Muscle of leg (tissue), 11 donors: Measurements from ENCODE around the gene FBXO4. TPM values are rescaled to one million over a fixed set of nuclear protein-coding genes. Genes with fewer than 3 reads are reported as not detected.
"Not testable (repeated sequence)": the region's sequence is repeated elsewhere in the genome, so short reads cannot be mapped to it uniquely, and the experiment has no call there.

Experiments
- DNase-seq: peaks from one replicate; pipeline ENCODE4 v3.0.0; 2013
- H3K27ac ChIP-seq: one replicate; pipeline ENCODE4 v1.5.1; 2013; ENCODE audit warnings: mild to moderate bottlenecking, low read length, control low read depth
- H3K27me3 ChIP-seq: one replicate; pipeline ENCODE4 v1.6.1; 2013; ENCODE audit warnings: low read length; ENCODE audit not compliant: control insufficient read depth, insufficient read depth
- H3K36me3 ChIP-seq: one replicate; pipeline ENCODE4 v1.6.1; 2013; ENCODE audit warnings: low read length; ENCODE audit not compliant: control insufficient read depth, insufficient read depth
- H3K4me1 ChIP-seq: one replicate; pipeline ENCODE4 v1.6.1; 2013; ENCODE audit warnings: low read length; ENCODE audit not compliant: control insufficient read depth, insufficient read depth
- H3K4me3 ChIP-seq: one replicate; pipeline ENCODE4 v1.5.1; 2013; ENCODE audit warnings: low read length, control low read depth
- H3K9me3 ChIP-seq: replicated peaks from 2 replicates; pipeline ENCODE4 v1.6.1; 2013; ENCODE audit warnings: low read depth, low read length; ENCODE audit not compliant: control insufficient read depth
- WGBS: methylation state at CpG from one replicate; pipeline ENCODE4 v1.1.5; 2013; ENCODE audit warnings: missing lambda C conversion rate; ENCODE audit not compliant: insufficient coverage; 5-methylcytosine and 5-hydroxymethylcytosine counted together
- polyA plus RNA-seq, 8 donors: library from polyadenylated mRNA; unstranded; fragments of 120-200 nt; gene quantifications; one replicate each; pipeline versions ENCODE4 v1.2.1 to v1.2.3, GENCODE V29; 2013; ENCODE audit warnings: inconsistent platforms in 1 of 8, low replicate concordance in 1 of 8; ENCODE audit not compliant: insufficient read length in 8 of 8, insufficient read depth in 1 of 8
- total RNA-seq: library from RNA; stranded (reverse); fragments of 120-200 nt; gene quantifications from one replicate; pipeline ENCODE4 v1.2.4, GENCODE V29; 2013

Gene FBXO4
- total and polyA plus RNA-seq, 9 donors = 9.4 to 14.1 (median 10.4) TPM

DNA sequence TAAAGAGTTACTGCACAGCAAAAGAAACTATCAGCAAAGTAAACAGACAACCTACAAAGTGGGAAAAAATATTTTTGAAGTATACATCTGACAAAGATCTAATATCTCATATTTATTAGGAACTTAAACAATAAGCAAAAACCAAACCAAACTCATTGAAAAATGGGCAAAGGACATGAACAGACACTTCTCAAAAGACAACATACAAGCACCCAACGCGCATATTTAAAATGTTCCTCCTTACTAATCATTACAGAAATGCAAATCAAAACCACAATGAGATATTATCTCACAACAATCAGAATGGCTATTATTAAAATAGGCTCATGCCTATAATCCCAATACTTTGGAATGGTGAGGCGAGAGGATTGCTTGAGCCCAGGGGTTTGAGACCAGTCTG lies 48.0 kb downstream of the FBXO4 start:
- no CpG with 5 or more reads among the region's 3 CpGs for WGBS

DNA sequence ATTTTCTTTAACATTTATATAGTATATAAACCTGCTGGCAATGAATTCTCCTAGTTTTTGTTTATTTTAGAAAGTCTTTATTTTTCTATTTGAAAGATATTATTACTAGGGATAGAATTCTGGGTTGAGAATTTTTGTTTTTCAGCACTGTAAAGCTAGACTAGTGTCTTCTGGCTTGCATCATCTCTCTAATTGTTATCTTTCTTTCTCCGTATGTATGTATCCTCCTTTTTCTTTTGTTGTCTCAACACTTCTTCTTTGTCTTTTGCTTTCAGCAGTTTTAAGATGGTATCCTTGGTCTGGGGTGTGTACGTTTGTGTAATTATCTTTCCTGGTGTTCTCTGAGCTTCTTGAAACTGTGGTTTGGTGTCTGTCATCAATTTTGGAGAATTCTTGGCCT lies 48.8 kb downstream of the FBXO4 start:
- Histone ChIP-seq H3K4me3 (no peak overlapping the region), H3K27me3 (no peaks in the 10 kb centered on the region), H3K4me1 (no peaks in the 10 kb centered on the region), H3K36me3 (no peaks in the 10 kb centered on the region), H3K9me3 (no peaks in the 10 kb centered on the region), H3K27ac (no peak overlapping the region)
- WGBS = no CpG with 5 or more reads among the region's 2 CpGs
- DNase-seq = no peak

More for the DNA sequence above, 48.0 kb downstream of the FBXO4 start:
- no peaks in the 10 kb centered on the region for H3K27me3 ChIP-seq
- H3K27ac ChIP-seq = no peak overlapping the region
- no peak overlapping the region for H3K4me3 ChIP-seq
- H3K9me3 ChIP-seq = no peaks in the 10 kb centered on the region
- no peaks in the 10 kb centered on the region for H3K4me1 ChIP-seq
- no peak for DNase-seq
- H3K36me3 ChIP-seq = no peaks in the 10 kb centered on the region

DNA sequence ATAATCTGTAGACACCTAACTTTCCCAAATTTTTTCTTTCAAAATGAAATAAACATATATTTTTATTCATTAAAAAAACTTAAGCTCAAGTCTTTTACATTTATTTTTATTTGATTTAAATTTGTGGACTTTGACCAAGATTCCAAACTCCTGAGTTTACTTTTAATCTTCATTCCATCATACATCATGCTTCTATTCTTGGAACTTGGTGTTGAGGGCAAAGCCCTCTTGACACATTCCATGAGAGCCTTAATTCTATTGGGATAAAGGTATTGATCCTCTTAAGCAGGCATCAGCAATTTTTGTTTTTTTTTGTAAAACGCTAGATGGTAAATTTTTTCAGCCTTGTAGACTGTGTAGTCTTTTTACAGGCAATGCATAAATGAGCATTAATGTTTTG lies 53.6 kb downstream of the FBXO4 start:
- Histone ChIP-seq H3K27ac (no peak overlapping the region), H3K4me1 (no peaks in the 10 kb centered on the region), H3K36me3 (no peaks in the 10 kb centered on the region), H3K9me3 (no peaks in the 10 kb centered on the region), H3K4me3 (no peak overlapping the region), H3K27me3 (no peaks in the 10 kb centered on the region)
- WGBS = 80% methylated on average over 1 of the region's 1 CpG
- no peak for DNase-seq

DNA sequence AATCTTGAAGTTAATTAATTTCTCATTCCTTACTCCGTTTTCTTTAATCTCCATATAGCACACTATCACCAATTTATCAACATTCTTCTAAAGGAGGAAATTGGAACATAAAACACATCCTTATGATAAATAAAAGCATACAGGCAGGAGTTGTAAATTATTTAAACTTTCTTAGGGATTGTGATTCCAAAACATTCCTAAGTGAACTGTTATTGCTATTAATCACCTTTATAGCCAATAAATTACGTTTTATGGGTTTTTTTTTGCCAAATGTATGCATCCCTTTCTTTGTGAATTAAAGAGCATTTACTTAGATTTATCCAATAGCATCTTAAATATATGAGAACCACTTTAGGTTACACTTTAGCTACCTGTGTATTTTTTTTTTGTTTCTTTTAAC lies 55.3 kb downstream of the FBXO4 start:
- WGBS = no CpG with 5 or more reads among the region's 2 CpGs
- H3K27ac ChIP-seq = no peak overlapping the region
- no peaks in the 10 kb centered on the region for H3K36me3 ChIP-seq
- DNase-seq = no peak
- H3K4me1 ChIP-seq = no peaks in the 10 kb centered on the region
- no peaks in the 10 kb centered on the region for H3K27me3 ChIP-seq
- no peak overlapping the region for H3K4me3 ChIP-seq
- H3K9me3 ChIP-seq = no peaks in the 10 kb centered on the region

DNA sequence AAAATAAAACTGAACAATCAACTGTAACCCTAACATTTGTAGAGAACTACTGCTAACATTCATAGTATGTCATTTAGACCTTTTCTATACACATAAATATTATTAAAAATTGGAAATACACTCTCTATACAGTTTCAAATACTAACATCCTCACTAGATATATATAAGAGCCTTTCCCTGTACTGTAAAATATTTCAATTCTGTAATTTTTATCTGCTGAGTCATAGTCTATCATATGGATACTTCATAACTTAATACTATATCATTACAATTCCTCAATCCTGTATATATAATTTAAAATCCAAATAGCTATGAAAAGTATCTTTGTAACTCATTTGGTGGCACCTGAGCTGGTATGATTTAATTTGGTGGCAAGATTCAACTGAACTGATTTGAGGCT lies 55.8 kb downstream of the FBXO4 start:
- H3K27me3 ChIP-seq = no peaks in the 10 kb centered on the region
- DNase-seq = no peak
- H3K4me1 ChIP-seq = no peaks in the 10 kb centered on the region
- H3K9me3 ChIP-seq = no peaks in the 10 kb centered on the region
- H3K27ac ChIP-seq = no peak overlapping the region
- H3K4me3 ChIP-seq = no peak overlapping the region
- H3K36me3 ChIP-seq = no peaks in the 10 kb centered on the region

GRCh38 chr5:41982858-41983257 lies 57.8 kb downstream of the FBXO4 start:
- H3K9me3 ChIP-seq, H3K27ac ChIP-seq, H3K27me3 ChIP-seq, H3K36me3 ChIP-seq, H3K4me3 ChIP-seq, DNase-seq, H3K4me1 ChIP-seq: not testable (repeated sequence)
- WGBS = no CpG with 5 or more reads among the region's 2 CpGs

GRCh38 chr5:41983284-41983683 lies 58.2 kb downstream of the FBXO4 start:
- Histone ChIP-seq H3K27me3 (no peaks in the 10 kb centered on the region), H3K27ac (no peak overlapping the region), H3K4me1 (no peaks in the 10 kb centered on the region), H3K36me3 (no peaks in the 10 kb centered on the region), H3K9me3 (no peaks in the 10 kb centered on the region), H3K4me3 (no peak overlapping the region)
- no peak for DNase-seq

DNA sequence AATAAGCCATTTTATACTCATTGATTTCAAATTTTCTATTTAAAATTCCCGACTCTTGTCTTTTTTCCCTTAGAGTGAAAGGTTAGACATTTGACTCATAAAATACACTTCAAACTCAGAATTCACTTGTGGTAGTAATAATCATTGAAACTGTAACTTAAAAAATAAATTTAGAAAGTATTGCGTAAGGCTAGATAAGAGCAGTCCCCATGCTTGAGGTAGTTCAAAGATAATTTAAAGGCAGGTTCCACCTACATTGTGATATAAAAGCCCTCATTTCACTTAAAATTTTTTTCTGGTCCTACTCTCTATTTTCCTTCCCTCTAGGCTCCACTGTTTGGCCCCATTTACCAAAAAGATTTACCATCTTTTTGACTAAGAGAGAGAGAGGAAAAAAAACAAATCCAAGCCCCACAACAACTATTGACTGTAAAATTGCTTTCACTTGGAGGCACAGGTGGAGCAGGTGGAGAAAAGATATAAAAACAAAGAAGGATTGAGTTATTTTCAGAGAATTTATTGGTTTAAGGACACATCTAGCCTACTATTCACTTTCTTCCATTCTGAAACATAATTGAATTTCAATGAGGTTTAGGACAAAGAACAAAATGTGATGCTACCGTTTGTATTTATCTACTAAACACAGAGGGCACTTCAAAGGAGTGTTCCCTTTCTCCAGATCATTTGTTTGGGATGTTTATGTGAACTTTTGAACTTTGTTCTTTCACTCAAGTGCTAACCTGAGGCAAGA lies 61.0 kb downstream of the FBXO4 start:
- H3K9me3 ChIP-seq = no peaks in the 10 kb centered on the region
- H3K27ac ChIP-seq = no peak overlapping the region
- H3K36me3 ChIP-seq = no peaks in the 10 kb centered on the region
- no peak overlapping the region for H3K4me3 ChIP-seq
- WGBS = no CpG with 5 or more reads among the region's 3 CpGs
- DNase-seq = no peak
- H3K27me3 ChIP-seq = no peaks in the 10 kb centered on the region
- no peaks in the 10 kb centered on the region for H3K4me1 ChIP-seq

Other genes with a start within 250 kb of the FBXO4 start
- 12.5 TPM for gene OXCT1, start 54.9 kb upstream of the FBXO4 start, total RNA-seq
- gene OXCT1, start 54.9 kb upstream of the FBXO4 start, polyA plus RNA-seq = 10 to 100 TPM; 10.0 to 18.4 (median 11.0) TPM
- gene RIMOC1, start 20.9 kb upstream of the FBXO4 start, total RNA-seq = 10.5 TPM
- 10 to 100 TPM; 11.7 to 18.2 (median 14.2) TPM for gene RIMOC1, start 20.9 kb upstream of the FBXO4 start, polyA plus RNA-seq